Ishikawa (cell line): ENCODE data around the gene FBXO48.

Experiments
- CEBPB ChIP-seq: IDR thresholded peaks from 2 replicates; pipeline ENCODE4 v1.6.1; 2012
- CREB1 ChIP-seq: IDR thresholded peaks from 2 replicates; pipeline ENCODE4 v1.6.1; 2012; ENCODE audit warnings: low read depth
- EGR1 ChIP-seq: IDR thresholded peaks from 2 replicates; pipeline ENCODE4 v1.6.1; 2012
- EP300 ChIP-seq: IDR thresholded peaks from 2 replicates; pipeline ENCODE4 v1.6.1; 2012; ENCODE audit warnings: borderline replicate concordance
- FOXM1 ChIP-seq: IDR thresholded peaks from 2 replicates; pipeline ENCODE4 v1.6.1; 2012; ENCODE audit warnings: low read depth, borderline replicate concordance
- NFIC ChIP-seq: IDR thresholded peaks from 2 replicates; pipeline ENCODE4 v1.6.1; 2012
- RAD21 ChIP-seq: IDR thresholded peaks from 2 replicates; pipeline ENCODE4 v1.6.1; 2012; ENCODE audit warnings: low read depth
- TAF1 ChIP-seq: IDR thresholded peaks from 2 replicates; pipeline ENCODE4 v1.6.1; 2012; ENCODE audit warnings: low read depth, mild to moderate bottlenecking
- TCF12 ChIP-seq: IDR thresholded peaks from 2 replicates; pipeline ENCODE4 v1.6.1; 2012; ENCODE audit warnings: low read depth
- TEAD4 ChIP-seq: IDR thresholded peaks from 2 replicates; pipeline ENCODE4 v1.6.1; 2012
- YY1 ChIP-seq: IDR thresholded peaks from 2 replicates; pipeline ENCODE4 v1.6.1; 2012; ENCODE audit warnings: low read depth
- ZBTB7A ChIP-seq: IDR thresholded peaks from 2 replicates; pipeline ENCODE4 v1.6.1; 2012; ENCODE audit warnings: low read depth
- TF ChIP-seq, protein P1 (sequence below): IDR thresholded peaks from 2 replicates; pipeline ENCODE4 v1.6.1; 2012
- TF ChIP-seq, protein P2 (sequence below): IDR thresholded peaks from 2 replicates; pipeline ENCODE4 v1.6.1; 2012
- TF ChIP-seq, protein P3 (sequence below): IDR thresholded peaks from 2 replicates; pipeline ENCODE4 v1.6.1; 2012; ENCODE audit warnings: low read depth, mild to moderate bottlenecking

The FBXO48 gene

DNA sequence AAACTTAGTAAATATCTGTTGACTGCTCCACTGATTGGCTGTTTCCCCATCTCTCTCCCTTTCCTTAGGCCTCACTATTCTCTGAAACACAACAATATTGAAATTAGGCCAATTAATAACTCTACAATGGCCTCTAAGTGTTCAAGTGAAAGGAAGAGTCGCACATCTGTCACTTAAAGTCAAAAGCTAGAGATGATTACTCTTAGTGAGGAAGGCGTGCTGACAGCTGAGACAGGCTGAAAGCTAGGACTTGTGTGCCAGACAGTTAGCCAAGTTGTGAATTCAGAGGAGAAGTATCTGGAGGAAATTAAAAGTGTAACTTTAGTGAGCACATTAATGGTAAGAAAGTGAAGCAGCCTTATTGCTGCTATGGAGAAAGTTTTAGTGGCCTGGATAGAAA is 53.6 kb downstream of the FBXO48 start:
- TF ChIP-seq TAF1: no peak
- no peak for TF ChIP-seq EP300
- TF ChIP-seq, protein P1, sequence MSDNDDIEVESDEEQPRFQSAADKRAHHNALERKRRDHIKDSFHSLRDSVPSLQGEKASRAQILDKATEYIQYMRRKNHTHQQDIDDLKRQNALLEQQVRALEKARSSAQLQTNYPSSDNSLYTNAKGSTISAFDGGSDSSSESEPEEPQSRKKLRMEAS: no peak
- TF ChIP-seq FOXM1: no peak
- no peak for TF ChIP-seq ZBTB7A
- TF ChIP-seq TEAD4: no peak
- TF ChIP-seq, protein P2, sequence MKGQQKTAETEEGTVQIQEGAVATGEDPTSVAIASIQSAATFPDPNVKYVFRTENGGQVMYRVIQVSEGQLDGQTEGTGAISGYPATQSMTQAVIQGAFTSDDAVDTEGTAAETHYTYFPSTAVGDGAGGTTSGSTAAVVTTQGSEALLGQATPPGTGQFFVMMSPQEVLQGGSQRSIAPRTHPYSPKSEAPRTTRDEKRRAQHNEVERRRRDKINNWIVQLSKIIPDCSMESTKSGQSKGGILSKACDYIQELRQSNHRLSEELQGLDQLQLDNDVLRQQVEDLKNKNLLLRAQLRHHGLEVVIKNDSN: no peak
- no peak for TF ChIP-seq RAD21

- TF ChIP-seq EP300 (no peak), RAD21 (no peak), TCF12 (no peak), EGR1 (no peak), TEAD4 (no peak), CEBPB (no peak), FOXM1 (no peak), YY1 (no peak), CREB1 (no peak), ZBTB7A (no peak), TAF1 (no peak), NFIC (no peak)
- TF ChIP-seq, protein P1: no peak
- TF ChIP-seq, protein P3, sequence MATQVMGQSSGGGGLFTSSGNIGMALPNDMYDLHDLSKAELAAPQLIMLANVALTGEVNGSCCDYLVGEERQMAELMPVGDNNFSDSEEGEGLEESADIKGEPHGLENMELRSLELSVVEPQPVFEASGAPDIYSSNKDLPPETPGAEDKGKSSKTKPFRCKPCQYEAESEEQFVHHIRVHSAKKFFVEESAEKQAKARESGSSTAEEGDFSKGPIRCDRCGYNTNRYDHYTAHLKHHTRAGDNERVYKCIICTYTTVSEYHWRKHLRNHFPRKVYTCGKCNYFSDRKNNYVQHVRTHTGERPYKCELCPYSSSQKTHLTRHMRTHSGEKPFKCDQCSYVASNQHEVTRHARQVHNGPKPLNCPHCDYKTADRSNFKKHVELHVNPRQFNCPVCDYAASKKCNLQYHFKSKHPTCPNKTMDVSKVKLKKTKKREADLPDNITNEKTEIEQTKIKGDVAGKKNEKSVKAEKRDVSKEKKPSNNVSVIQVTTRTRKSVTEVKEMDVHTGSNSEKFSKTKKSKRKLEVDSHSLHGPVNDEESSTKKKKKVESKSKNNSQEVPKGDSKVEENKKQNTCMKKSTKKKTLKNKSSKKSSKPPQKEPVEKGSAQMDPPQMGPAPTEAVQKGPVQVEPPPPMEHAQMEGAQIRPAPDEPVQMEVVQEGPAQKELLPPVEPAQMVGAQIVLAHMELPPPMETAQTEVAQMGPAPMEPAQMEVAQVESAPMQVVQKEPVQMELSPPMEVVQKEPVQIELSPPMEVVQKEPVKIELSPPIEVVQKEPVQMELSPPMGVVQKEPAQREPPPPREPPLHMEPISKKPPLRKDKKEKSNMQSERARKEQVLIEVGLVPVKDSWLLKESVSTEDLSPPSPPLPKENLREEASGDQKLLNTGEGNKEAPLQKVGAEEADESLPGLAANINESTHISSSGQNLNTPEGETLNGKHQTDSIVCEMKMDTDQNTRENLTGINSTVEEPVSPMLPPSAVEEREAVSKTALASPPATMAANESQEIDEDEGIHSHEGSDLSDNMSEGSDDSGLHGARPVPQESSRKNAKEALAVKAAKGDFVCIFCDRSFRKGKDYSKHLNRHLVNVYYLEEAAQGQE: no peak
- TF ChIP-seq, protein P2: no peak
These were observed 54.8 kb downstream of the FBXO48 start for GRCh38 chr2:68412127-68412819.

DNA sequence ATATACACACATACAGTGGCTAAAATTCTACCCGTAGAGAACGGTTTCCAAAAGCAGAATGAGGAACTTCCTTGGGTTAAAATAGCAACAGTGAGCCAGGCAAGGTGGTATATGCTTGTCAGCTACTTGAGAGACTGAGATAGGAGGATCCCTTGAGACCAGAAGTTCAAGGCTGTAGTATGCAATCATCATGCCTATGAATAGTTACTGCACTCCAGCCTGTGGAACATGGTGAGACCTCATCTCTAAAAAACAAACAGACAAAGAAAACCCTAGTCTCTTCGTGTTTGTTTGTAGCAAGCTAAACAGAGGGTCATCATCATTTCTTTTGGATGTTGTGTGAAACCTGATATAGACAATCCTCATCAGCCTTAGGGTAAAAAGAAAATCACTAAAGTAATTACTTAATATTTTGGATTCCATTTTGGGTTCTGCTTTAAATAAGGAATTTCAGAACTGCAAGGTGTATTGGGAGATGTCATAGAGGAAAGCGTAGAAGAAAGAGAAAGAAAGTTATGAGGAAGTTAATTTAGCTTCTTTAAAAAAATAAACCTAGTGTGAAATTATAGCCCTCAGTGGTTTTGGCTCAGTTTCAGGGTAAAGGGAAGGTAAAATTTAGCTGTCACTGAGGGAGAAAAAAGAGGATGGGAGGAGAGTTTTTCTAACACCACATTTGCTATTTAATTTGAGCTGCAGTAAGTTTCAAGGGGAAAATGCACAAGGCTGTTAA is 55.5 kb downstream of the FBXO48 start:
- no peak for TF ChIP-seq FOXM1
